ENCODE measurements around the gene MAST1.
A peak's percentile ranks its signal among the peaks of the same experiment; 100 is the strongest.
"Not testable (repeated sequence)": the region's sequence is repeated elsewhere in the genome, so short reads cannot be mapped to it uniquely, and the experiment has no call there.

MAST1 gene

GRCh38 chr19:12846613-12847012, 8.3 kb downstream of the MAST1 start:
- not testable (repeated sequence) for H3K27me3 ChIP-seq (ENCODE audit: insufficient read depth, low read length); H2AFZ ChIP-seq (ENCODE audit: insufficient read depth, low read length, poor library complexity); DNase-seq; H2BK120ac ChIP-seq (ENCODE audit: insufficient read depth, low read length, poor library complexity); H3K18ac ChIP-seq (ENCODE audit: low read length); H3K4me1 ChIP-seq (ENCODE audit: control insufficient read depth in 1 of 2, insufficient read depth in 2 of 2, low read length in 2 of 2); H3K9me3 ChIP-seq (ENCODE audit: insufficient read depth, low read depth, low read length); H3K27ac ChIP-seq (ENCODE audit: low read depth, low read length); H4K12ac ChIP-seq (ENCODE audit: low read depth, low read length); H4K8ac ChIP-seq (ENCODE audit: low read depth, low read length); H3K14ac ChIP-seq (ENCODE audit: low read length); H3K4ac ChIP-seq (ENCODE audit: low read depth, low read length); H3K36me3 ChIP-seq (ENCODE audit: control insufficient read depth in 1 of 2, insufficient read depth in 2 of 2, low read length in 2 of 2); H3K4me2 ChIP-seq (ENCODE audit: low read length); H3K9ac ChIP-seq (ENCODE audit: low read length); H3K79me1 ChIP-seq (ENCODE audit: low read length); H2AK5ac ChIP-seq (ENCODE audit: low read length); H3K4me3 ChIP-seq (ENCODE audit: low read depth, low read length); H4K91ac ChIP-seq (ENCODE audit: low read depth, low read length); H3K23ac ChIP-seq (ENCODE audit: low read length); H2BK12ac ChIP-seq (ENCODE audit: low read length); H3K79me2 ChIP-seq (ENCODE audit: control insufficient read depth, insufficient read depth, low read length, poor library complexity); H2BK5ac ChIP-seq (ENCODE audit: low read depth, low read length, poor library complexity)
- no CpG with 5 or more reads among the region's 7 CpGs for WGBS (ENCODE audit: extremely low coverage, insufficient coverage, insufficient read length)

- no peaks in the 10 kb centered on the region for H3K79me1 ChIP-seq (ENCODE audit: low read length)
- H3K4me1 ChIP-seq (ENCODE audit: control insufficient read depth in 1 of 2, insufficient read depth in 2 of 2, low read length in 2 of 2): peaks cover 0 to 3% of the 10 kb centered on the region in 2 experiments
- no peak overlapping the region for H3K14ac ChIP-seq (ENCODE audit: low read length)
- no peak overlapping the region for H3K4ac ChIP-seq (ENCODE audit: low read depth, low read length)
- peak; percentile 82 to 90 for DNase-seq
- H2AK5ac ChIP-seq (ENCODE audit: low read length): no peak overlapping the region
- H4K12ac ChIP-seq (ENCODE audit: low read depth, low read length): no peak overlapping the region
- H3K23ac ChIP-seq (ENCODE audit: low read length): no peak overlapping the region
- H3K4me2 ChIP-seq (ENCODE audit: low read length): peak overlapping the region; percentile 57
- H4K91ac ChIP-seq (ENCODE audit: low read depth, low read length): no peak overlapping the region
- no CpG with 5 or more reads among the region's 69 CpGs for WGBS (ENCODE audit: extremely low coverage, insufficient coverage, insufficient read length)
- H2BK5ac ChIP-seq (ENCODE audit: low read depth, low read length, poor library complexity): no peak overlapping the region
- no peak overlapping the region for H2BK120ac ChIP-seq (ENCODE audit: insufficient read depth, low read length, poor library complexity)
- peak overlapping the region; percentile 8 for H4K8ac ChIP-seq (ENCODE audit: low read depth, low read length)
- H3K27ac ChIP-seq (ENCODE audit: low read depth, low read length): no peak overlapping the region
- no peak overlapping the region for H3K18ac ChIP-seq (ENCODE audit: low read length)
- H3K9ac ChIP-seq (ENCODE audit: low read length): no peak overlapping the region
- H2BK12ac ChIP-seq (ENCODE audit: low read length): no peak overlapping the region
- no peaks in the 10 kb centered on the region for H3K79me2 ChIP-seq (ENCODE audit: control insufficient read depth, insufficient read depth, low read length, poor library complexity)
- H3K4me3 ChIP-seq (ENCODE audit: low read depth, low read length): no peak overlapping the region
- H3K9me3 ChIP-seq (ENCODE audit: insufficient read depth, low read depth, low read length): peaks cover 3% of the 10 kb centered on the region
- H3K27me3 ChIP-seq (ENCODE audit: insufficient read depth, low read length): no peaks in the 10 kb centered on the region
- H3K36me3 ChIP-seq (ENCODE audit: control insufficient read depth in 1 of 2, insufficient read depth in 2 of 2, low read length in 2 of 2): no peaks in the 10 kb centered on the region
- H2AFZ ChIP-seq (ENCODE audit: insufficient read depth, low read length, poor library complexity): peak overlapping the region; percentile 57
Measured at GRCh38 chr19:12847159-12848139, 9.1 kb downstream of the MAST1 start.

- Histone ChIP-seq H3K79me2 (ENCODE audit: control insufficient read depth, insufficient read depth, low read length, poor library complexity) (no peaks in the 10 kb centered on the region), H4K91ac (ENCODE audit: low read depth, low read length) (no peak overlapping the region), H2AFZ (ENCODE audit: insufficient read depth, low read length, poor library complexity) (no peak overlapping the region), H3K9ac (ENCODE audit: low read length) (no peak overlapping the region), H4K12ac (ENCODE audit: low read depth, low read length) (no peak overlapping the region), H3K4ac (ENCODE audit: low read depth, low read length) (no peak overlapping the region), H3K18ac (ENCODE audit: low read length) (no peak overlapping the region), H4K8ac (ENCODE audit: low read depth, low read length) (no peak overlapping the region), H3K4me1 (ENCODE audit: control insufficient read depth in 1 of 2, insufficient read depth in 2 of 2, low read length in 2 of 2) (no peaks in the 10 kb centered on the region), H3K79me1 (ENCODE audit: low read length) (no peaks in the 10 kb centered on the region), H2AK5ac (ENCODE audit: low read length) (no peak overlapping the region), H3K27ac (ENCODE audit: low read depth, low read length) (no peak overlapping the region), H3K14ac (ENCODE audit: low read length) (no peak overlapping the region), H3K4me3 (ENCODE audit: low read depth, low read length) (no peak overlapping the region), H2BK5ac (ENCODE audit: low read depth, low read length, poor library complexity) (no peak overlapping the region), H3K36me3 (ENCODE audit: control insufficient read depth in 1 of 2, insufficient read depth in 2 of 2, low read length in 2 of 2) (no peaks in the 10 kb centered on the region), H3K23ac (ENCODE audit: low read length) (no peak overlapping the region), H2BK120ac (ENCODE audit: insufficient read depth, low read length, poor library complexity) (no peak overlapping the region), H3K9me3 (ENCODE audit: insufficient read depth, low read depth, low read length) (no peaks in the 10 kb centered on the region), H3K27me3 (ENCODE audit: insufficient read depth, low read length) (no peaks in the 10 kb centered on the region), H2BK12ac (ENCODE audit: low read length) (no peak overlapping the region), H3K4me2 (ENCODE audit: low read length) (no peak overlapping the region)
- no CpG with 5 or more reads among the region's 1 CpG for WGBS (ENCODE audit: extremely low coverage, insufficient coverage, insufficient read length)
- no peak for DNase-seq
Measured at GRCh38 chr19:12856653-12857052, 18.3 kb downstream of the MAST1 start.

- Histone ChIP-seq H3K79me2 (ENCODE audit: control insufficient read depth, insufficient read depth, low read length, poor library complexity) (no peaks in the 10 kb centered on the region), H3K27me3 (ENCODE audit: insufficient read depth, low read length) (no peaks in the 10 kb centered on the region), H3K18ac (ENCODE audit: low read length) (no peak overlapping the region), H2BK5ac (ENCODE audit: low read depth, low read length, poor library complexity) (no peak overlapping the region), H3K4ac (ENCODE audit: low read depth, low read length) (no peak overlapping the region), H3K27ac (ENCODE audit: low read depth, low read length) (no peak overlapping the region), H3K4me1 (ENCODE audit: control insufficient read depth in 1 of 2, insufficient read depth in 2 of 2, low read length in 2 of 2) (no peaks in the 10 kb centered on the region), H4K12ac (ENCODE audit: low read depth, low read length) (no peak overlapping the region), H2AFZ (ENCODE audit: insufficient read depth, low read length, poor library complexity) (no peak overlapping the region), H3K79me1 (ENCODE audit: low read length) (no peaks in the 10 kb centered on the region), H4K8ac (ENCODE audit: low read depth, low read length) (no peak overlapping the region), H3K36me3 (ENCODE audit: control insufficient read depth in 1 of 2, insufficient read depth in 2 of 2, low read length in 2 of 2) (no peaks in the 10 kb centered on the region), H3K9me3 (ENCODE audit: insufficient read depth, low read depth, low read length) (no peaks in the 10 kb centered on the region), H3K14ac (ENCODE audit: low read length) (no peak overlapping the region), H4K91ac (ENCODE audit: low read depth, low read length) (no peak overlapping the region), H3K23ac (ENCODE audit: low read length) (no peak overlapping the region), H2BK120ac (ENCODE audit: insufficient read depth, low read length, poor library complexity) (no peak overlapping the region), H3K4me3 (ENCODE audit: low read depth, low read length) (no peak overlapping the region), H2AK5ac (ENCODE audit: low read length) (no peak overlapping the region), H2BK12ac (ENCODE audit: low read length) (no peak overlapping the region), H3K4me2 (ENCODE audit: low read length) (no peak overlapping the region), H3K9ac (ENCODE audit: low read length) (no peak overlapping the region)
- WGBS (ENCODE audit: extremely low coverage, insufficient coverage, insufficient read length): no CpG with 5 or more reads among the region's 35 CpGs
- DNase-seq: peak in 1 of 2 donors; percentile 30
Measured at GRCh38 chr19:12858041-12858928, 20.0 kb downstream of the MAST1 start.
